HepG2 (cell line): Measurements from ENCODE around the gene MRPL34. TPM values are rescaled to one million over a fixed set of nuclear protein-coding genes. Genes with fewer than 3 reads are reported as not detected.

Experiments used
- CBFB ChIP-seq: sonication (generic); formaldehyde crosslinking; IDR thresholded peaks from 2 replicates; pipeline ENCODE4 v1.4.0; 2020; ENCODE audit warnings: missing genetic modification reagents
- ETV5 ChIP-seq: IDR thresholded peaks from 2 replicates; pipeline ENCODE4 v1.6.1; 2018; ENCODE audit warnings: missing biosample characterization, missing genetic modification reagents, inconsistent platforms, borderline replicate concordance
- FOXP1 ChIP-seq, 2 experiments: fragments of 450-650 bp in 1 of 2; IDR thresholded peaks; 2 replicates each; pipeline ENCODE4 v1.6.1; 2017 to 2018; ENCODE audit warnings: antibody characterized with exemption in 1 of 2
- HHEX ChIP-seq: IDR thresholded peaks from 2 replicates; pipeline ENCODE4 v1.6.1; 2016; ENCODE audit warnings: control low read depth
- PAX8 ChIP-seq: sonication (generic); formaldehyde crosslinking; IDR thresholded peaks from 2 replicates; pipeline ENCODE4 v1.8.0; 2022; ENCODE audit warnings: mild to moderate bottlenecking, missing genetic modification reagents, borderline replicate concordance
- POGZ ChIP-seq: sonication (generic); formaldehyde crosslinking; IDR thresholded peaks from 2 replicates; pipeline ENCODE4 v1.4.0; 2020; ENCODE audit warnings: mild to moderate bottlenecking, missing genetic modification reagents
- POLR2G ChIP-seq: fragments of 200-400 bp; formaldehyde crosslinking; IDR thresholded peaks from 2 replicates; pipeline ENCODE4 v1.6.1; 2018; ENCODE audit warnings: mild to moderate bottlenecking, low read depth, low read length, moderate library complexity
- RBFOX2 ChIP-seq: fragments of 200-400 bp; formaldehyde crosslinking; IDR thresholded peaks from 2 replicates; pipeline ENCODE4 v1.6.1; 2017; ENCODE audit warnings: low read depth, mild to moderate bottlenecking, low read length
- TARDBP ChIP-seq: sonication (generic); formaldehyde crosslinking; IDR thresholded peaks from 2 replicates; pipeline ENCODE4 v1.8.0; 2022; ENCODE audit warnings: mild to moderate bottlenecking, missing genetic modification reagents
- TMF1 ChIP-seq: sonication (generic); formaldehyde crosslinking; IDR thresholded peaks from 2 replicates; pipeline ENCODE4 v1.8.1; 2022; ENCODE audit warnings: low read depth, missing genetic modification reagents
- ZBTB43 ChIP-seq: sonication (generic); formaldehyde crosslinking; conservative IDR thresholded peaks from 2 replicates; pipeline ENCODE4 v1.4.0; 2020; ENCODE audit warnings: missing genetic modification reagents
- ZNF251 ChIP-seq: sonication (generic); formaldehyde crosslinking; IDR thresholded peaks from 2 replicates; pipeline ENCODE4 v1.9.0; 2021; ENCODE audit warnings: mild to moderate bottlenecking, missing genetic modification reagents
- ZNF33B ChIP-seq: sonication (generic); formaldehyde crosslinking; IDR thresholded peaks from 2 replicates; pipeline ENCODE4 v1.5.1; 2020; ENCODE audit warnings: mild to moderate bottlenecking, missing genetic modification reagents
- ZNF44 ChIP-seq: sonication (generic); formaldehyde crosslinking; IDR thresholded peaks from 2 replicates; pipeline ENCODE4 v1.5.1; 2020; ENCODE audit warnings: mild to moderate bottlenecking, missing genetic modification reagents
- ZNF484 ChIP-seq: sonication (generic); formaldehyde crosslinking; IDR thresholded peaks from 2 replicates; pipeline ENCODE4 v1.5.1; 2020; ENCODE audit warnings: mild to moderate bottlenecking, low read depth, missing genetic modification reagents, borderline replicate concordance
- ZNF574 ChIP-seq: sonication (generic); formaldehyde crosslinking; IDR thresholded peaks from 2 replicates; pipeline ENCODE4 v1.4.0; 2020; ENCODE audit warnings: missing genetic modification reagents
- ZNF652 ChIP-seq: IDR thresholded peaks from 2 replicates; pipeline ENCODE4 v1.6.1; 2016; ENCODE audit warnings: low read depth, borderline replicate concordance
- polyA plus RNA-seq, 8 experiments: library from polyadenylated mRNA; depleted of rRNA in 3 of 8; stranded (reverse) in 7 of 8; unstranded in 1 of 8; fragments of >200 nt; fragmentation: Illumina TruSeq in 4 of 8; extraction: Trizol in 4 of 8; gene quantifications; 2 replicates each; pipeline versions ENCODE4 v1.2.1 to v1.2.3, GENCODE V29; 2011 to 2016; ENCODE audit warnings: low read depth in 4 of 8, missing spikeins in 1 of 8, mixed read lengths in 1 of 8; ENCODE audit not compliant: insufficient read depth in 1 of 8
- total RNA-seq, 5 experiments: library from RNA; depleted of rRNA; stranded (reverse); fragments of >200 nt; fragmentation: Illumina TruSeq; extraction: Trizol; gene quantifications; 2 replicates each; pipeline ENCODE4 v1.2.3, GENCODE V29; 2016; ENCODE audit warnings: low read depth in 1 of 5
- TF ChIP-seq, protein P1 (sequence below): sonication (generic); formaldehyde crosslinking; IDR thresholded peaks from one replicate; pipeline ENCODE4 v1.5.1; 2020; ENCODE audit warnings: mild to moderate bottlenecking, missing genetic modification reagents; ENCODE audit errors: not compliant biosample characterization

The MRPL34 gene
- total and polyA plus RNA-seq, 2 of the 13 experiments (the other 11 are each of a cell fraction or from before 2014, with no cell fraction given): 74.0 to 77.3 TPM

DNA sequence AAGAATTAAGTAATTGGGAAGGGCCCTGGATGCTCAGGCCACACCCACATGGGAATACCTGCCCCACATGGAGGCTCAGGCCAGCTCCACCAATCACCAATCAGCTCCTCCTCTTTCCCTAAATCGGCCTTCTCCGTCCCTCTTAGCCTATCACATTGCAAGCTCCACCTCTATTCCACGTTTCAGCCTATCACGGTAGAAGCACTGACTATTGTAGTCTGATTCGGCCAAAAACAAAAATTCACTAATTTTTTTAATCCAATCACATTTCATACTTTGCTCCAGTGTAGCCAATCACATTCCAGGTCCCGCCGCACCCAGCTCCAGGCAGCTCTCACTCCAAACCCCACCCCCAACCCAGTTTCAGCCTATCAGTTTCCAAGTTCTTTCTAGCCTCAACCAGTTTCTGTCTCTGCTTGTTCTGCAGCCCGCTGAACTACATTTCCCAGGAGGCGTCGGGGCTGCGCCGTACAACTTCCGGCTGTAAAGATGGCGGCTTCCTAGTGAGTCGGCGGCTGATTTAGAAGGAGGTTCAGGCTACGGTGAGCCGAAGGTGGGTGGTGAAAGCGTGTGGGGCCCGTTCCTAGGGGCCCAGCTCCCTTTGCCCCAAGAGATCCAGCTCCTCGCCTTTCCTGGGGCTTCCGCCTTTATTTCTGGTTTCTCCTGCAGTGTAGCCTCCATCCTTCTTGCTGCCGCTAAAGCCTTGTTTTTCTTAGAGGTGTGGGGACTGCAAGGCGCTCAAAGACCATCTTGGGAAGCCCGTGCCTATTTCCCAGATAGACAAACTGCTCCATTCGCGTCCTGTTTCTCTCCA is 38.5 kb upstream of the MRPL34 start, which contains the start of gene BABAM1 (continued):
- TF ChIP-seq ZNF574 (CRISPR knock-in tag) (peak; percentile 91), POLR2G (peak; percentile 89), ZNF484 (CRISPR knock-in tag) (no peak), ETV5 (CRISPR knock-in tag) (peak; percentile 80), CBFB (CRISPR knock-in tag) (no peak), POGZ (no peak), TARDBP (CRISPR knock-in tag) (0 out of 2 replicates have a peak, but pooled peaks have one; percentile 43), PAX8 (CRISPR knock-in tag) (no peak), ZNF652 (CRISPR knock-in tag) (no peak), ZNF44 (CRISPR knock-in tag) (no peak), ZNF33B (CRISPR knock-in tag) (no peak), TMF1 (no peak), RBFOX2 (peak; percentile 49; the same call in 1 of the 2 replicates), HHEX (CRISPR knock-in tag) (no peak), ZNF251 (no peak), ZBTB43 (no peak), FOXP1 (IDR thresholded peaks at IDR 0.05) (no peak), FOXP1 (CRISPR knock-in tag; IDR thresholded peaks at IDR 0.05) (no peak)
- TF ChIP-seq, protein P1, sequence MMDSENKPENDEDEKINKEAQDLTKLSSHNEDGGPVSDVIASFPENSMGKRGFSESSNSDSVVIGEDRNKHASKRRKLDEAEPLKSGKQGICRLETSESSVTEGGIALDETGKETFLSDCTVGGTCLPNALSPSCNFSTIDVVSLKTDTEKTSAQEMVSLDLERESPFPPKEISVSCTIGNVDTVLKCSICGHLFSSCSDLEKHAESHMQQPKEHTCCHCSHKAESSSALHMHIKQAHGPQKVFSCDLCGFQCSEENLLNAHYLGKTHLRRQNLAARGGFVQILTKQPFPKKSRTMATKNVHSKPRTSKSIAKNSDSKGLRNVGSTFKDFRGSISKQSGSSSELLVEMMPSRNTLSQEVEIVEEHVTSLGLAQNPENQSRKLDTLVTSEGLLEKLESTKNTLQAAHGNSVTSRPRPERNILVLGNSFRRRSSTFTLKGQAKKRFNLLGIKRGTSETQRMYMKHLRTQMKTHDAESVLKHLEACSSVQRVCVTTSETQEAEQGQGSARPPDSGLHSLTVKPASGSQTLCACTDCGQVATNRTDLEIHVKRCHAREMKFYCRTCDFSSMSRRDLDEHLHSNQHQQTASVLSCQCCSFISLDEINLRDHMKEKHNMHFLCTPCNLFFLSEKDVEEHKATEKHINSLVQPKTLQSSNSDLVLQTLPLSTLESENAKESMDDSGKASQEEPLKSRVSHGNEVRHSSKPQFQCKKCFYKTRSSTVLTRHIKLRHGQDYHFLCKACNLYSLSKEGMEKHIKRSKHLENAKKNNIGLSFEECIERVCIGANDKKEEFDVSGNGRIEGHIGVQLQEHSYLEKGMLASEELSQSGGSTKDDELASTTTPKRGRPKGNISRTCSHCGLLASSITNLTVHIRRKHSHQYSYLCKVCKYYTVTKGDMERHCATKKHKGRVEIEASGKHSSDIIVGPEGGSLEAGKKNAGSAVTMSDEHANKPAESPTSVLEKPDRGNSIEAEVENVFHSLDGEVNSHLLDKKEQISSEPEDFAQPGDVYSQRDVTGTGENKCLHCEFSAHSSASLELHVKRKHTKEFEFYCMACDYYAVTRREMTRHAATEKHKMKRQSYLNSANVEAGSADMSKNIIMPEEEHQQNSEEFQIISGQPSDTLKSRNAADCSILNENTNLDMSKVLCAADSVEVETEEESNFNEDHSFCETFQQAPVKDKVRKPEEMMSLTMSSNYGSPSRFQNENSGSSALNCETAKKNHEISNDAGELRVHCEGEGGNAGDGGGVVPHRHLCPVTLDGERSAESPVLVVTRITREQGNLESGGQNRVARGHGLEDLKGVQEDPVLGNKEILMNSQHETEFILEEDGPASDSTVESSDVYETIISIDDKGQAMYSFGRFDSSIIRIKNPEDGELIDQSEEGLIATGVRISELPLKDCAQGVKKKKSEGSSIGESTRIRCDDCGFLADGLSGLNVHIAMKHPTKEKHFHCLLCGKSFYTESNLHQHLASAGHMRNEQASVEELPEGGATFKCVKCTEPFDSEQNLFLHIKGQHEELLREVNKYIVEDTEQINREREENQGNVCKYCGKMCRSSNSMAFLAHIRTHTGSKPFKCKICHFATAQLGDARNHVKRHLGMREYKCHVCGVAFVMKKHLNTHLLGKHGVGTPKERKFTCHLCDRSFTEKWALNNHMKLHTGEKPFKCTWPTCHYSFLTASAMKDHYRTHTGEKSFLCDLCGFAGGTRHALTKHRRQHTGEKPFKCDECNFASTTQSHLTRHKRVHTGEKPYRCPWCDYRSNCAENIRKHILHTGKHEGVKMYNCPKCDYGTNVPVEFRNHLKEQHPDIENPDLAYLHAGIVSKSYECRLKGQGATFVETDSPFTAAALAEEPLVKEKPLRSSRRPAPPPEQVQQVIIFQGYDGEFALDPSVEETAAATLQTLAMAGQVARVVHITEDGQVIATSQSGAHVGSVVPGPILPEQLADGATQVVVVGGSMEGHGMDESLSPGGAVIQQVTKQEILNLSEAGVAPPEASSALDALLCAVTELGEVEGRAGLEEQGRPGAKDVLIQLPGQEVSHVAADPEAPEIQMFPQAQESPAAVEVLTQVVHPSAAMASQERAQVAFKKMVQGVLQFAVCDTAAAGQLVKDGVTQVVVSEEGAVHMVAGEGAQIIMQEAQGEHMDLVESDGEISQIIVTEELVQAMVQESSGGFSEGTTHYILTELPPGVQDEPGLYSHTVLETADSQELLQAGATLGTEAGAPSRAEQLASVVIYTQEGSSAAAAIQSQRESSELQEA (CRISPR knock-in tag): no peak
